HepG2 (cell line): ENCODE results near the gene HYCC1. TPM values are rescaled to one million over a fixed set of nuclear protein-coding genes. Genes with fewer than 3 reads are reported as not detected.
A peak's percentile ranks its signal among the peaks of the same experiment; 100 is the strongest.

Experiments used
- ATF1 ChIP-seq: IDR thresholded peaks from 2 replicates; pipeline ENCODE4 v1.6.1; 2016; ENCODE audit warnings: mild to moderate bottlenecking, control low read depth
- ATF3 ChIP-seq: sonication (generic); formaldehyde crosslinking; IDR thresholded peaks from 2 replicates; pipeline ENCODE4 v1.4.0; 2020; ENCODE audit warnings: missing genetic modification reagents
- BORCS8-MEF2B ChIP-seq: sonication (generic); formaldehyde crosslinking; IDR thresholded peaks from 2 replicates; pipeline ENCODE4 v1.8.0; 2022; ENCODE audit warnings: mild to moderate bottlenecking, missing genetic modification reagents
- CAMTA2 ChIP-seq: sonication (generic); formaldehyde crosslinking; IDR thresholded peaks from 2 replicates; pipeline ENCODE4 v1.4.0; 2020; ENCODE audit warnings: mild to moderate bottlenecking, missing genetic modification reagents, borderline replicate concordance
- CBFB ChIP-seq: sonication (generic); formaldehyde crosslinking; IDR thresholded peaks from 2 replicates; pipeline ENCODE4 v1.4.0; 2020; ENCODE audit warnings: missing genetic modification reagents
- DPF2 ChIP-seq: sonication (generic); formaldehyde crosslinking; IDR thresholded peaks from 2 replicates; pipeline ENCODE4 v1.4.0; 2020; ENCODE audit warnings: mild to moderate bottlenecking, low read depth, missing genetic modification reagents, borderline replicate concordance
- HOXA3 ChIP-seq: sonication (generic); formaldehyde crosslinking; IDR thresholded peaks from 2 replicates; pipeline ENCODE4 v1.5.0; 2020; ENCODE audit warnings: missing genetic modification reagents
- HOXA9 ChIP-seq: sonication (generic); formaldehyde crosslinking; IDR thresholded peaks from 2 replicates; pipeline ENCODE4 v1.8.1; 2022; ENCODE audit warnings: missing genetic modification reagents, mild to moderate bottlenecking, moderate library complexity, borderline replicate concordance
- HOXD1 ChIP-seq: sonication (generic); formaldehyde crosslinking; IDR thresholded peaks from 2 replicates; pipeline ENCODE4 v1.5.0; 2020; ENCODE audit warnings: missing genetic modification reagents
- JARID2 ChIP-seq: sonication (generic); formaldehyde crosslinking; IDR thresholded peaks from 2 replicates; pipeline ENCODE4 v1.8.1; 2023; ENCODE audit warnings: missing genetic modification reagents, inconsistent platforms; ENCODE audit not compliant: insufficient replicate concordance
- KLF15 ChIP-seq: sonication (generic); formaldehyde crosslinking; IDR thresholded peaks from 2 replicates; pipeline ENCODE4 v1.8.1; 2023; ENCODE audit warnings: borderline replicate concordance, mild to moderate bottlenecking, inconsistent platforms, missing genetic modification reagents, mixed read lengths
- MLLT10 ChIP-seq: sonication (generic); formaldehyde crosslinking; IDR thresholded peaks from 2 replicates; pipeline ENCODE4 v1.4.0; 2020; ENCODE audit warnings: missing genetic modification reagents
- MXD4 ChIP-seq: IDR thresholded peaks from 2 replicates; pipeline ENCODE4 v1.6.1; 2016; ENCODE audit warnings: mild to moderate bottlenecking, missing biosample characterization, missing genetic modification reagents
- NFIB ChIP-seq: sonication (generic); formaldehyde crosslinking; IDR thresholded peaks from 2 replicates; pipeline ENCODE4 v1.9.0; 2021; ENCODE audit warnings: missing genetic modification reagents, mild to moderate bottlenecking, borderline replicate concordance
- POLR2G ChIP-seq: fragments of 200-400 bp; formaldehyde crosslinking; IDR thresholded peaks from 2 replicates; pipeline ENCODE4 v1.6.1; 2018; ENCODE audit warnings: mild to moderate bottlenecking, low read depth, low read length, moderate library complexity
- RBM22 ChIP-seq: fragments of 200-400 bp; formaldehyde crosslinking; optimal IDR thresholded peaks from 2 replicates; pipeline ENCODE3; 2017; ENCODE audit warnings: mild to moderate bottlenecking, low read length, moderate library complexity
- RFX5 ChIP-seq: IDR thresholded peaks from 2 replicates; pipeline ENCODE4 v1.6.1; 2011; ENCODE audit warnings: low read depth, low read length, improper control_type of control experiment
- SRSF9 ChIP-seq: fragments of 200-400 bp; formaldehyde crosslinking; IDR thresholded peaks from 2 replicates; pipeline ENCODE4 v1.6.1; 2018; ENCODE audit warnings: borderline replicate concordance, mild to moderate bottlenecking, low read depth, low read length; ENCODE audit not compliant: insufficient read depth, poor library complexity, severe bottlenecking
- TRIM24 ChIP-seq: sonication (generic); formaldehyde crosslinking; IDR thresholded peaks from 2 replicates; pipeline ENCODE4 v1.8.0; 2022; ENCODE audit warnings: mild to moderate bottlenecking, missing genetic modification reagents
- ZFYVE20 ChIP-seq: sonication (generic); formaldehyde crosslinking; IDR thresholded peaks from 2 replicates; pipeline ENCODE4 v1.8.0; 2023; ENCODE audit warnings: low read depth, mild to moderate bottlenecking, moderate library complexity, missing genetic modification reagents, borderline replicate concordance
- ZNF101 ChIP-seq: sonication (generic); formaldehyde crosslinking; IDR thresholded peaks from 2 replicates; pipeline ENCODE4 v1.4.0; 2020; ENCODE audit warnings: mild to moderate bottlenecking, low read depth, missing genetic modification reagents, borderline replicate concordance
- ZNF253 ChIP-seq: sonication (generic); formaldehyde crosslinking; IDR thresholded peaks from 2 replicates; pipeline ENCODE4 v1.8.0; 2022; ENCODE audit warnings: mild to moderate bottlenecking, missing genetic modification reagents, borderline replicate concordance
- ZNF333 ChIP-seq: sonication (generic); formaldehyde crosslinking; IDR thresholded peaks from 2 replicates; pipeline ENCODE4 v1.4.0; 2020; ENCODE audit warnings: mild to moderate bottlenecking, missing genetic modification reagents, borderline replicate concordance
- ZNF678 ChIP-seq: sonication (generic); formaldehyde crosslinking; IDR thresholded peaks from 2 replicates; pipeline ENCODE4 v1.4.0; 2020; ENCODE audit warnings: mild to moderate bottlenecking, missing genetic modification reagents
- polyA plus RNA-seq, 8 experiments: library from polyadenylated mRNA; depleted of rRNA in 3 of 8; stranded (reverse) in 7 of 8; unstranded in 1 of 8; fragments of >200 nt; fragmentation: Illumina TruSeq in 4 of 8; extraction: Trizol in 4 of 8; gene quantifications; 2 replicates each; pipeline versions ENCODE4 v1.2.1 to v1.2.3, GENCODE V29; 2011 to 2016; ENCODE audit warnings: low read depth in 4 of 8, missing spikeins in 1 of 8, mixed read lengths in 1 of 8; ENCODE audit not compliant: insufficient read depth in 1 of 8
- total RNA-seq, 5 experiments: library from RNA; depleted of rRNA; stranded (reverse); fragments of >200 nt; fragmentation: Illumina TruSeq; extraction: Trizol; gene quantifications; 2 replicates each; pipeline ENCODE4 v1.2.3, GENCODE V29; 2016; ENCODE audit warnings: low read depth in 1 of 5
- TF ChIP-seq, protein P1 (sequence below): IDR thresholded peaks from 2 replicates; pipeline ENCODE4 v1.6.1; 2016; ENCODE audit warnings: mild to moderate bottlenecking, missing biosample characterization, missing genetic modification reagents
- TF ChIP-seq, protein P2 (sequence below): sonication (generic); formaldehyde crosslinking; IDR thresholded peaks from 2 replicates; pipeline ENCODE4 v1.5.0; 2020; ENCODE audit warnings: missing genetic modification reagents, mild to moderate bottlenecking, borderline replicate concordance
- TF ChIP-seq, protein P3 (sequence below): sonication (generic); formaldehyde crosslinking; IDR thresholded peaks from 2 replicates; pipeline ENCODE4 v1.5.0; 2020; ENCODE audit warnings: missing genetic modification reagents

HYCC1 gene
- total and polyA plus RNA-seq, 2 of the 13 experiments (the other 11 are each of a cell fraction or from before 2014, with no cell fraction given): 9.5 to 41.8 TPM

GRCh38 chr7:23013715-23014649 is at the start of gene HYCC1 (continued):
- TF ChIP-seq POLR2G (peak; percentile 93), HOXA9 (CRISPR knock-in tag) (no peak), MXD4 (CRISPR knock-in tag) (peak; percentile 58), TRIM24 (CRISPR knock-in tag) (no peak), ZNF101 (CRISPR knock-in tag) (no peak), DPF2 (CRISPR knock-in tag) (no peak), NFIB (CRISPR knock-in tag) (no peak), HOXA3 (CRISPR knock-in tag) (no peak), CAMTA2 (CRISPR knock-in tag) (no peak), ZNF253 (no peak), ZNF678 (CRISPR knock-in tag) (no peak; the same call in 1 of the 2 replicates), ZNF333 (CRISPR knock-in tag) (peak; percentile 65), ZFYVE20 (CRISPR knock-in tag) (no peak), ATF1 (CRISPR knock-in tag) (no peak), CBFB (CRISPR knock-in tag) (no peak), BORCS8-MEF2B (CRISPR knock-in tag) (no peak), RFX5 (no peak; the same call in 1 of the 2 replicates), KLF15 (peak; percentile 67; the same call in 1 of the 2 replicates), JARID2 (CRISPR knock-in tag) (no peak), MLLT10 (no peak), ATF3 (CRISPR knock-in tag) (no peak), RBM22 (no peak), HOXD1 (CRISPR knock-in tag) (no peak), SRSF9 (no peak)
- TF ChIP-seq, protein P1, sequence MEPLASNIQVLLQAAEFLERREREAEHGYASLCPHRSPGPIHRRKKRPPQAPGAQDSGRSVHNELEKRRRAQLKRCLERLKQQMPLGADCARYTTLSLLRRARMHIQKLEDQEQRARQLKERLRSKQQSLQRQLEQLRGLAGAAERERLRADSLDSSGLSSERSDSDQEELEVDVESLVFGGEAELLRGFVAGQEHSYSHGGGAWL: 0 out of 2 replicates have a peak, but pooled peaks have one; percentile 17
- TF ChIP-seq, protein P2, sequence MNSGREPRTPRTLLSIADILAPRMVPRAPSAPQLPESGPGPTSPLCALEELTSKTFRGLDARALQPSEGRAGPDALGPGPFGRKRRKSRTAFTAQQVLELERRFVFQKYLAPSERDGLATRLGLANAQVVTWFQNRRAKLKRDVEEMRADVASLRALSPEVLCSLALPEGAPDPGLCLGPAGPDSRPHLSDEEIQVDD (CRISPR knock-in tag): no peak
- TF ChIP-seq, protein P3, sequence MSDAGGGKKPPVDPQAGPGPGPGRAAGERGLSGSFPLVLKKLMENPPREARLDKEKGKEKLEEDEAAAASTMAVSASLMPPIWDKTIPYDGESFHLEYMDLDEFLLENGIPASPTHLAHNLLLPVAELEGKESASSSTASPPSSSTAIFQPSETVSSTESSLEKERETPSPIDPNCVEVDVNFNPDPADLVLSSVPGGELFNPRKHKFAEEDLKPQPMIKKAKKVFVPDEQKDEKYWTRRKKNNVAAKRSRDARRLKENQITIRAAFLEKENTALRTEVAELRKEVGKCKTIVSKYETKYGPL: no peak
